GM21515 (cell line): ENCODE data around the gene CCDC179.

ENCODE experiments used
- ATAC-seq: cut with Tn5 transposase; IDR thresholded peaks from one replicate; pipeline ENCODE4 v1.9.1; 2021; ENCODE audit not compliant: unreplicated experiment

The CCDC179 gene

DNA sequence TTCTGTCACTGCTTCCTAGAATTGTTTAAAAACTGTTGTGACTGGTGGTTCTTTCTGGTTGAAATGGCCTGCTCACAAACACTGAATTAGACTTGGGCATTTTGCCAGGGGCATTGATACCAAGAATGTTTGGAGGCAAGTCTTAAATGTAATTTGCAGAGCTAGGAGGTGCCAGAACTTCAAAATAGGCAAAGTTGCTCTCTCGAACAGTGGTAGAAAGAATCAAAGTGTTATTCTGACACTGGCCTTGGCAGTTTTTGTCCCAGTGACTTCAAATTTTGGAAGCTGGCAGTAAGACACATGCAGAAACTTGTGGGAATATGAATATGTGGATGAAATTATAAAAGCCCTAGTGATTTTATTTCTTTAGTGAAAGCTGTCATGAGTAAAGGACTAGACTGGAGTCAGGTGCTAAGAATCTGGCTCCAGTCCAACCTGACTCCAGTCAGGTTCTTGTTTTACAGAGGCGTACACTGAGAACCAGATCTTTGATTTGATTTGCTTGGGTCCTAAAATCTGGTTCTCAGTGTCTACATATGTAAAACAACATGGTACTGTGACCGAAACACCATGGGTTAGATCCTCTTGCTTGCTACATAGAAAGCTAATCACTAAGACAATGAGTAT, 51.6 kb downstream of the CCDC179 start:
- ATAC-seq, result peak; percentile 27

DNA sequence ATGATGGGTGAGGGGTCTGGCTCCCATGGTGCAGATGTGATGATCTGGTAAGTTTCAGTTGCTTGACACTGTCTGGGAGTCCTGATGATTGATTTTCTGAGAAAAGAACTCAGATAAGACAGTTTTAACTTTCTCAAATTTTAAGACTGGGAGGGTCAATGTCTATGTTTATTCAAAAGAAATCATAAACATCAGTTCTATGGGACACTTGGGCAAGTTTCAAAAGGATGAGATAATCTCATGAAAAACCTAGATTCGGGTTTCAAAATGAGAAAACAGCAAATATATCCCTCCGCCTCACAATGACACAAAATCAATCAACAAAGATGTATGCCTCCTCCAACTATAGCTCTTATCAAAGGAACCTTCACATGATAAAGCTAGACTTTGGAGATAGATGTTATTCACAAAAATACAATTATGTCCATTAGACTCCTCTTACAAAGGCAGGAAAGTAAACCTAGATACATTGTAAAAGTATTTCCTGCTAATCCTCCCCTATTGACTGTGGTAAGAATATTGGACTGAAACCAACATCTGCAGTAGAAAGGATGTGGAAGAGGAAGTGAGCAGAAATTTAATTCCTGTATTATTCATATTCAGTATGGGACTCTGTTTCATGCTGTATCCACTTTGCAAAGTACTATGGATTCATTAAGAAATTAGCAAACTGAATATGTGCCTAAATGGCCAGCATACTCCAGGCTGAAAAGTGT, 52.3 kb downstream of the CCDC179 start:
- ATAC-seq, result peak; percentile 96

DNA sequence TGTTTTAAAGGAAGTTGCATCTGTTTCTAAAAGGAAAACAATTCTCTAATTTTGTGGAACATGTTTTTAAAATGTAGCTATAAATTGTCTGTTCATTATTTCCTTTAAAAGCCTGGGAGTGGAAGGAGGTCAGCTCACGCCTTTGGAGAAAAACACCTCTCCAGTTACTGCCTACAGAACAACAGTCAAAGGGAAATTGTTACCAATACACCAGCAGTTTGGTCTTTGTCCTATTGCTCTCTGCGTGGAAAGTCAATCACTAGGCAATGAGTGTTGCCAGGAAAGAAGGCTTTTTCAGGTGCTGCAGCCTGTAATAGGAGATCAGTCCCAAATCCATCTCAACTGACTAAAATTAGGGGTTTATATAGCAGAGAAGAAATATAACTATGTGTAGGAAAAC, 52.9 kb downstream of the CCDC179 start:
- ATAC-seq, result no peak

DNA sequence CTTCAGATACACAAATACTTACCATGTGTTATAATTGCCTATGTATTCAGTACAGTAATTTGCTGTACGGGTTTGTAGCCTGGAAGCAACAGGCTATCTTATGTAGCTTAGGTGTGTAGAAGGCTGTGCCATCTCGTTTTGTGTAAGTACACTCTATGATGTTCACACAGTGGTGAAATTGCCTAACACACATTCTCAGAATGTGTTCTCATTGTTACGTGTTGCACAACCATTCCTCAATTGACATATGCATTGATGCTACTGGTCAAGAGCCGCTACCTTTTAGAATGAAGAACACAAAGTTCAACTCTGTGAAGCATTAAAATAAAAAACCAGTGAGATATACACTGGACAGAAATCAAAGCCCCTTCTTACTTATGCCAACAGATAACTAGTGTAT, 57.4 kb downstream of the CCDC179 start:
- ATAC-seq, result no peak

DNA sequence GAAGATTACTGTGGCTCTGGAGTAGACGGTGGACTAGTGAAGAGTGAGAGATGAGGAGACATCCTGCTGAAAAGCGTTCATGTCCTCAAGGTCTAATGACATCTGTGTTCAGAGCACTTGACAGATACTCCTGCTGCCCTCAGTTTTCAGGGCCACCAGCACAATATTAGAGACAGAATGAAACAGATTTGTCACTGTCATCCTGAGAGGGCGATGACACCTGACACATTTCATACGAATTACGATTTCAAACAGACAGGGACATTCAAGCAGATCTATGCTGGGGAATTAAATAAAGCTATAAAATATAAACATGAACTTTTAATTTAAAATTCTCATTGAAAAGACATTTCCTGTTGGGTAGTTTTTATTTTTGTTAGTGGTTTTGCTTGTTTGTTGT, 59.8 kb downstream of the CCDC179 start:
- no peak for ATAC-seq

DNA sequence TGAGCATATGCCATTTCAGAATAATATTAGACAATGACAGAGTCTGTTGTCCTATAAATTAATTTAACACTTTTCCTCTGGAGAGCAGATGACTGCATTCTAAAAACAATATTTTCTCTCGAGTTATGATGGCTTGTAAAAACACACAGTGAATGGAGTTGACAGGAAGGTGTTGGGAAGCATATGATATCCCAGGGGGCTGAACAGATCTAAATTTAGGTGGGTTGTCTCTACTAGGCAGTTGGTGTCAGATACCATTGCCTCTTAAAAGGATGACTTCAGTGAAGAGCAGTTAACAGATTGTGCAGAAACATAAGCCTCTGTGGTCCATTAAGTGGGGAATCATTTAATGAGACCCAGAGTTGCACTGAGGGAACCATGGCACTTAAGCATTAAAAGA, 61.4 kb downstream of the CCDC179 start:
- ATAC-seq, result no peak

DNA sequence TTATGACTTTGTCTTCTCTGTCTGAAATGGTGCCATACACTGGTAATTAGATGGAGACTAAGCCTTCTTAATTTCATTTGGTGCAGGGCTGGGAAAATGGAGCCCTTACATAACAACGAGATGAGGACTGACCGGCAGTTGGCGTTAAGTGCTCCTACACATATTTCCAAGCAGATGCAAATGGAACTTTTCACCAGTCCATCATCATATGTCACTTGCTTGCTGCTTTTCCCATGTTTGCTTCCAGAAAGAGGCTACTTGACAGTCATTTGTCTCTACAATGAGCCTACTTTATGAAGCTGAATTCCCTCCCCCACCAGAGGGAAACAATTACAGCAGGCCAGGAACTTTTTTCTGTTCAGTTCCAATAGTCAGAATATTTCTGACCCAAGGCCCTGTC, 63.2 kb downstream of the CCDC179 start:
- ATAC-seq, result no peak
